Esophagus squamous epithelium (tissue), 5 donors: ENCODE results near the gene CLNS1A. TPM values are rescaled to one million over a fixed set of nuclear protein-coding genes. Genes with fewer than 3 reads are reported as not detected.

Experiments used
- DNase-seq: peaks from one replicate; lab custom pipeline; 2025; lab: John Stamatoyannopoulos, UW
- H3K27ac ChIP-seq, 4 donors: fragments of 200-600 bp; sonication (generic); one replicate each; pipeline ENCODE4 v1.5.1; 2016 to 2019; ENCODE audit warnings: mild to moderate bottlenecking in 1 of 4
- H3K27me3 ChIP-seq, 4 donors: fragments of 200-600 bp; sonication (generic); 1 replicate in 3 of 4; 2 replicates in 1 of 4; pipeline versions ENCODE4 v1.5.1 to v1.6.0; 2017 to 2021; ENCODE audit warnings: antibody characterized with exemption in 1 of 4
- H3K36me3 ChIP-seq, 3 donors: fragments of 200-600 bp; sonication (generic); one replicate each; pipeline ENCODE4 v1.5.1; 2016 to 2019
- H3K4me1 ChIP-seq, 3 donors: fragments of 200-600 bp; sonication (generic); one replicate each; pipeline ENCODE4 v1.5.1; 2017 to 2019
- H3K4me3 ChIP-seq, 4 donors: fragments of 200-600 bp; sonication (generic); 1 replicate in 3 of 4; 2 replicates in 1 of 4; pipeline ENCODE4 v1.5.1; 2016 to 2019; ENCODE audit warnings: mild to moderate bottlenecking in 2 of 4, moderate library complexity in 1 of 4
- H3K9me3 ChIP-seq, 3 donors: fragments of 200-600 bp; sonication (generic); one replicate each; pipeline ENCODE4 v1.5.1; 2016 to 2019
- CTCF ChIP-seq, 6 experiments: fragments of 450-650 bp in 4 of 6; fragments of 200-600 bp in 2 of 6; sonication (generic) in 2 of 6; IDR thresholded peaks; one replicate each; pipeline ENCODE4 v1.5.1; 2016 to 2019; ENCODE audit warnings: antibody characterized with exemption in 6 of 6, mild to moderate bottlenecking in 4 of 6, moderate library complexity in 4 of 6
- POLR2A ChIP-seq, 4 donors: fragments of 450-650 bp; IDR thresholded peaks; one replicate each; pipeline ENCODE4 v1.6.1; 2017; ENCODE audit warnings: antibody characterized with exemption in 4 of 4, mild to moderate bottlenecking in 4 of 4, moderate library complexity in 3 of 4
- WGBS, 2 donors: methylation state at CpG; one replicate each; pipeline ENCODE4 v1.1.5; 2018; 5-methylcytosine and 5-hydroxymethylcytosine counted together
- intact Hi-C: fragments of 100-400 bp; cut with DNase I; formaldehyde crosslinking; loops from one replicate; pipeline ENCODE4 v1.15.0; 2022
- total RNA-seq, 4 donors: library from RNA; depleted of rRNA; stranded (reverse); fragments of >200 nt; gene quantifications; one replicate each; pipeline ENCODE4 v1.1.0, GENCODE V29; 2016
- donor health status: DM: yes; HTN: yes; CAD: no.

CLNS1A gene
- total RNA-seq, 4 donors from 2014 or later, result 27.5 to 140 (median 84.2) TPM

GRCh38 chr11:77658213-77659013, 20.8 kb upstream of the CLNS1A start:
- Histone ChIP-seq H3K27me3 (no peaks in the 10 kb centered on the region), H3K4me3 (no peak overlapping the region), H3K36me3 (no peaks in the 10 kb centered on the region), H3K27ac (no peak overlapping the region), H3K9me3 (no peaks in the 10 kb centered on the region), H3K4me1 (peaks cover 0 to 23% (median 6%) of the 10 kb centered on the region in 3 donors)
- intact Hi-C loops, result no loop called here
- WGBS, 2 donors, result 90 to 95% methylated on average over 4 of the region's 4 CpGs
- DNase-seq, result no peak
- TF ChIP-seq CTCF (IDR thresholded peaks at IDR 0.05) (no peak), POLR2A (IDR thresholded peaks at IDR 0.05) (no peak)

- Histone ChIP-seq H3K27me3 (no peaks in the 10 kb centered on the region), H3K4me1 (peaks cover 0 to 21% (median 6%) of the 10 kb centered on the region in 3 donors), H3K27ac (no peak overlapping the region), H3K9me3 (no peaks in the 10 kb centered on the region), H3K4me3 (no peak overlapping the region), H3K36me3 (no peaks in the 10 kb centered on the region)
- intact Hi-C loops, result no loop called here
- WGBS, 2 donors, result 80 to 92% methylated on average over 7 of the region's 7 CpGs
- TF ChIP-seq POLR2A (IDR thresholded peaks at IDR 0.05) (no peak), CTCF (IDR thresholded peaks at IDR 0.05) (no peak)
- DNase-seq, result no peak
Observed at GRCh38 chr11:77656362-77656761, 18.8 kb upstream of the CLNS1A start.

- no peaks in the 10 kb centered on the region for H3K9me3 ChIP-seq
- 82 to 83% methylated on average over 4 of the region's 4 CpGs for WGBS, 2 donors
- no peaks in the 10 kb centered on the region for H3K27me3 ChIP-seq
- intact Hi-C loops, result no loop called here
- H3K4me1 ChIP-seq, result peaks cover 0 to 12% (median 3%) of the 10 kb centered on the region in 3 donors
- H3K4me3 ChIP-seq, result no peak overlapping the region
- no peak for DNase-seq
- TF ChIP-seq CTCF (IDR thresholded peaks at IDR 0.05) (no peak), POLR2A (IDR thresholded peaks at IDR 0.05) (no peak)
- H3K27ac ChIP-seq, result no peak overlapping the region
- no peaks in the 10 kb centered on the region for H3K36me3 ChIP-seq
Observed at GRCh38 chr11:77654770-77655434, 17.3 kb upstream of the CLNS1A start.

GRCh38 chr11:77650123-77650522, 12.5 kb upstream of the CLNS1A start:
- intact Hi-C loops, result no loop called here

More at GRCh38 chr11:77650123-77650522, 12.5 kb upstream of the CLNS1A start:
- no peaks in the 10 kb centered on the region for H3K4me1 ChIP-seq
- DNase-seq, result no peak
- H3K4me3 ChIP-seq, result no peak overlapping the region
- H3K27ac ChIP-seq, result no peak overlapping the region
- H3K9me3 ChIP-seq, result no peaks in the 10 kb centered on the region
- H3K36me3 ChIP-seq, result no peaks in the 10 kb centered on the region
- no peak for TF ChIP-seq POLR2A (IDR thresholded peaks at IDR 0.05)
- TF ChIP-seq CTCF (IDR thresholded peaks at IDR 0.05), result no peak
- no peaks in the 10 kb centered on the region for H3K27me3 ChIP-seq
- 62 to 66% methylated on average over 2 to 3 of the region's 3 CpGs for WGBS, 2 donors
